MCF 10A (cell line): ENCODE data around the gene DDX10. TPM values are rescaled to one million over a fixed set of nuclear protein-coding genes. Genes with fewer than 3 reads are reported as not detected.

ENCODE experiments used
- BruUV-seq: library from RNA; stranded (reverse); fragments of 400-500 nt; replicated peaks from 2 replicates; lab custom pipeline; 2021; lab: Mats Ljungman, UMichigan
- CTCF ChIA-PET: fragments of 300-600 bp; sonication (Branson Sonifier 250); formaldehyde crosslinking; extraction: SDS; loops from one replicate; lab custom pipeline; 2021; ENCODE audit warnings: antibody characterized with exemption, inconsistent platforms; lab: Yijun Ruan, JAX
- POLR2A ChIA-PET: fragments of 300-600, 350-650 bp; sonication (Branson Sonifier 250); formaldehyde crosslinking; extraction: SDS; loops from one replicate; lab custom pipeline; 2020; ENCODE audit warnings: antibody characterized with exemption, inconsistent platforms; lab: Yijun Ruan, JAX
- DNase-seq: peaks from one replicate; pipeline ENCODE4 v3.0.0-alpha.2; 2018; ENCODE audit not compliant: unreplicated experiment
- H3K27ac Mint-ChIP-seq: one replicate; pipeline ENCODE4 v1.8.0; 2022; ENCODE audit warnings: mild to moderate bottlenecking, low read depth, mixed read lengths; ENCODE audit not compliant: unreplicated experiment
- H3K27me3 Mint-ChIP-seq: one replicate; pipeline ENCODE4 v1.8.0; 2022; ENCODE audit warnings: mixed read lengths; ENCODE audit not compliant: insufficient read depth, unreplicated experiment
- H3K36me3 Mint-ChIP-seq: one replicate; pipeline ENCODE4 v1.8.0; 2022; ENCODE audit warnings: mild to moderate bottlenecking, moderate library complexity, mixed read lengths; ENCODE audit not compliant: insufficient read depth, unreplicated experiment
- H3K4me1 Mint-ChIP-seq: one replicate; pipeline ENCODE4 v1.8.0; 2022; ENCODE audit warnings: mixed read lengths; ENCODE audit not compliant: insufficient read depth, unreplicated experiment
- H3K4me3 Mint-ChIP-seq: one replicate; pipeline ENCODE4 v1.8.0; 2022; ENCODE audit warnings: mild to moderate bottlenecking, moderate library complexity, mixed read lengths; ENCODE audit not compliant: unreplicated experiment
- H3K9me3 Mint-ChIP-seq: one replicate; pipeline ENCODE4 v1.8.0; 2022; ENCODE audit warnings: mixed read lengths; ENCODE audit not compliant: unreplicated experiment
- CTCF ChIP-seq: fragments of 200-600 bp; IDR thresholded peaks from one replicate; pipeline ENCODE4 v1.8.0; 2022; ENCODE audit warnings: antibody characterized with exemption, mild to moderate bottlenecking; ENCODE audit not compliant: unreplicated experiment
- intact Hi-C: fragments of 100-400 bp; cut with micrococcal nuclease; formaldehyde crosslinking; loops from 2 replicates; pipeline ENCODE4 v1.14.1; 2022
- total RNA-seq: library from RNA; stranded (reverse); gene quantifications from 2 replicates; pipeline ENCODE4 v1.2.3, GENCODE V29; 2022

The DDX10 gene
- total RNA-seq, 1 experiment from 2014 or later: 113 TPM

GRCh38 chr11:108914211-108914610 lies 249.3 kb downstream of the DDX10 start:
- no peaks in the 10 kb centered on the region for H3K9me3 Mint-ChIP-seq
- ChIA-PET POLR2A (interaction anchor here (1.0 kb wide), 1 partner anchor 27 kb away, joined by 3 read pairs; no protein-coding TSS in a partner anchor), CTCF (interaction anchor here (0.6 kb wide), 1 partner anchor 25 kb away, joined by 4 read pairs; no protein-coding TSS in a partner anchor)
- intact Hi-C loops: no loop called here
- DNase-seq: no peak
- H3K27me3 Mint-ChIP-seq: no peaks in the 10 kb centered on the region
- peaks cover 12% of the 10 kb centered on the region for H3K36me3 Mint-ChIP-seq
- H3K4me1 Mint-ChIP-seq: peaks cover 14% of the 10 kb centered on the region
- no peak for TF ChIP-seq CTCF
- BruUV-seq: no TSS peak
- H3K4me3 Mint-ChIP-seq: no peak overlapping the region
- H3K27ac Mint-ChIP-seq: no peak overlapping the region

- Mint-ChIP-seq H3K27me3 (no peaks in the 10 kb centered on the region), H3K9me3 (no peaks in the 10 kb centered on the region), H3K27ac (no peak overlapping the region), H3K4me1 (peaks cover 14% of the 10 kb centered on the region), H3K36me3 (peaks cover 12% of the 10 kb centered on the region), H3K4me3 (no peak overlapping the region)
- no TSS peak for BruUV-seq
- DNase-seq: peak; percentile 29
- intact Hi-C loops: no loop called here
- no peak for TF ChIP-seq CTCF
- ChIA-PET CTCF (interaction anchor here (0.6 to 0.7 kb wide), 2 partner anchors 26 to 938 kb away, joined by 3 to 4 read pairs; no protein-coding TSS in a partner anchor), POLR2A (interaction anchor here (0.6 to 1.0 kb wide), 3 partner anchors 26 to 130 kb away, joined by 3 read pairs; no protein-coding TSS in a partner anchor)
These were observed 250.1 kb downstream of the DDX10 start for GRCh38 chr11:108914981-108915380.

- no peak for TF ChIP-seq CTCF
- H3K27ac Mint-ChIP-seq: no peak overlapping the region
- H3K4me3 Mint-ChIP-seq: no peak overlapping the region
- peaks cover 14% of the 10 kb centered on the region for H3K4me1 Mint-ChIP-seq
- ChIA-PET CTCF (interaction anchor here (0.5 to 0.9 kb wide), 4 partner anchors 53 to 172 kb away, joined by 3 to 4 read pairs (median 3); no protein-coding TSS in a partner anchor), POLR2A (interaction anchor here (0.6 to 0.7 kb wide), 2 partner anchors 13 to 130 kb away, joined by 3 read pairs; no protein-coding TSS in a partner anchor)
- BruUV-seq: no TSS peak
- intact Hi-C loops: no loop called here
- no peak for DNase-seq
- H3K9me3 Mint-ChIP-seq: no peaks in the 10 kb centered on the region
- H3K27me3 Mint-ChIP-seq: no peaks in the 10 kb centered on the region
- peaks cover 12% of the 10 kb centered on the region for H3K36me3 Mint-ChIP-seq
These were observed 250.8 kb downstream of the DDX10 start for GRCh38 chr11:108915666-108916065.

DNA sequence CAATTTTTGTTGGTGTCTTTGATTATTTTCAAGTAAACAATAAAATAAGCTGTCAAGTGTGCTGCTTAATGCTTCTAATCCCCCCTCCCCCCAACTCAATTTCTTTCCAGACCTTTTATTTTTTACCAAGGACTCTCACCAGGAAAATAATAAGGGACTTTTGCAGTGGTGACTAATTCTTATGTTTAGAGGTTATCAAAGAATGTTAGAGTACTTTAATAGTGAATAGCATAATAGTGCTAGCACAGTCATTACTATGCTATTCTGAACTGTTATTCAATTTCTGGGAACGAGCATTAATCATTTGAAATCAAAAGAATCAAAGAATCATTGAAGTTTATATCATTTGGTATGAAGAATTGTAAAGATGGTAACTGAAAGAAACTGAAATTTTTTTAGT lies 251.4 kb downstream of the DDX10 start:
- Mint-ChIP-seq H3K27me3 (no peaks in the 10 kb centered on the region), H3K4me3 (no peak overlapping the region), H3K9me3 (no peaks in the 10 kb centered on the region), H3K4me1 (peaks cover 14% of the 10 kb centered on the region), H3K36me3 (peaks cover 12% of the 10 kb centered on the region), H3K27ac (no peak overlapping the region)
- no peak for DNase-seq
- ChIA-PET CTCF (interaction anchor here (0.7 to 0.9 kb wide), 2 partner anchors 128 to 137 kb away, joined by 3 to 4 read pairs; no protein-coding TSS in a partner anchor), POLR2A (interaction anchor here (0.6 kb wide), 1 partner anchor 18 kb away, joined by 6 read pairs; no protein-coding TSS in a partner anchor)
- BruUV-seq: no TSS peak
- intact Hi-C loops: no loop called here
- TF ChIP-seq CTCF: no peak
